Panc1 (cell line): ENCODE results near the gene TOM1.
"Not testable (repeated sequence)": the region's sequence is repeated elsewhere in the genome, so short reads cannot be mapped to it uniquely, and the experiment has no call there.

ENCODE experiments used
- CTCF ChIP-seq: fragments of 450-650 bp; IDR thresholded peaks from 2 replicates; pipeline ENCODE4 v1.5.1; 2017; ENCODE audit warnings: mild to moderate bottlenecking
- POLR2AphosphoS5 ChIP-seq: IDR thresholded peaks from 2 replicates; pipeline ENCODE4 v1.6.1; 2012; ENCODE audit warnings: mild to moderate bottlenecking, low read depth, low read length, moderate library complexity
- REST ChIP-seq, 2 experiments: IDR thresholded peaks; 2 replicates each; pipeline ENCODE4 v1.6.1; 2011 to 2012; ENCODE audit warnings: low read depth in 2 of 2, control low read depth in 1 of 2, low read length in 1 of 2, mild to moderate bottlenecking in 1 of 2, moderate library complexity in 1 of 2; ENCODE audit not compliant: insufficient read depth in 1 of 2
- SIN3A ChIP-seq: IDR thresholded peaks from 2 replicates; pipeline ENCODE4 v1.6.1; 2012; ENCODE audit warnings: low read depth, mild to moderate bottlenecking, low read length, moderate library complexity, borderline replicate concordance; ENCODE audit not compliant: insufficient read depth
- TCF7L2 ChIP-seq: IDR thresholded peaks from 2 replicates; pipeline ENCODE4 v1.6.1; 2011; ENCODE audit warnings: mild to moderate bottlenecking, low read depth, low read length, inconsistent platforms

GRCh38 chr22:35396622-35397021 lies 96.9 kb downstream of the TOM1 start:
- not testable (repeated sequence) for TF ChIP-seq CTCF; POLR2AphosphoS5; REST (IDR thresholded peaks at IDR 0.05; ENCODE audit: insufficient read depth in 1 of 2, low read depth in 2 of 2, low read length in 1 of 2); TCF7L2; SIN3A
